HG03571 (cell line): ENCODE results near the gene PBRM1.

Source experiments
- ATAC-seq: cut with Tn5 transposase; IDR thresholded peaks from one replicate; pipeline ENCODE4 v1.9.1; 2021; ENCODE audit not compliant: unreplicated experiment

The PBRM1 gene

DNA sequence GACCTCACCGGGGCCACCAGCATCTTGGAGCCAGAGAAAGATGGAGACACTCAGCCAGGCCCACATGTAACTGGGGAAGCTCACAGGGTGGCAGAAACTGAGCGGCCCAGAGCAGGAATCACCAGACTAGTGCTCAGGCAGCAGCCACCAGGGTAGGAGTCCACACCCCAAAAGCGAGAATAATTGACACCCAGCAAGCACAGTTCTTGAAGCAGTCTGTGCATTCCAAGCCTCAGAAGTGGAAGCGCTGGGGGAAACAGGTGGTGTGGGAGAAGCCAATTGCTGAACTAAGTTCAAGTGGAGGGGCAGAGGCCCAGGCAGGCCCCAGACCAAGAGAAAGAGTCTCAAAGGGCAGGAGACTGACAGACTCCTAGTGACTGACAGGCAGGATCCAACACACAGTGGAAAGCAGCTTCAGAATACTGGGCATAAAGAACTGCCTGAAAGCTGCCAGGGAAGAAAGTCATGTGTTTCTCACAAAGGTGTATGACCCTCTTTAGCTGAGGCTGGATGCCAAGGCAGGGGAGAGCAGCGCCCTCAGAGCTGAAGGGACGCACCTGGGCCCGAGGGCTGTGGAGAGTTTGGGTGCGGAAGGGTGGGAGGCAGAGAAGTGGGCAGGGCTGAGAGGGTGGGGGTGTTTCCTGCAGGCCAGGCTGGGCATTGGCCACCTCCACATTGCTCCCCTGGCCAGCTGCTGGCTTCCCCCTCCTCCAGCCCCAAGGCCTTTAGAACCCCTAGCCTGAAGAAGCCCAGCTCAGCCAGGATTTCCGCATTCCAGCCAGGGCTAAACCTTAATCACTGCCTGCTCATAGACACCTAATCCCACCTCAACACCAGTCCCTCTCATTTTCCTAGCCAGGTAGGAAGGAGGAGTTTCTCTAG is 159.8 kb downstream of the PBRM1 start:
- ATAC-seq: no peak

DNA sequence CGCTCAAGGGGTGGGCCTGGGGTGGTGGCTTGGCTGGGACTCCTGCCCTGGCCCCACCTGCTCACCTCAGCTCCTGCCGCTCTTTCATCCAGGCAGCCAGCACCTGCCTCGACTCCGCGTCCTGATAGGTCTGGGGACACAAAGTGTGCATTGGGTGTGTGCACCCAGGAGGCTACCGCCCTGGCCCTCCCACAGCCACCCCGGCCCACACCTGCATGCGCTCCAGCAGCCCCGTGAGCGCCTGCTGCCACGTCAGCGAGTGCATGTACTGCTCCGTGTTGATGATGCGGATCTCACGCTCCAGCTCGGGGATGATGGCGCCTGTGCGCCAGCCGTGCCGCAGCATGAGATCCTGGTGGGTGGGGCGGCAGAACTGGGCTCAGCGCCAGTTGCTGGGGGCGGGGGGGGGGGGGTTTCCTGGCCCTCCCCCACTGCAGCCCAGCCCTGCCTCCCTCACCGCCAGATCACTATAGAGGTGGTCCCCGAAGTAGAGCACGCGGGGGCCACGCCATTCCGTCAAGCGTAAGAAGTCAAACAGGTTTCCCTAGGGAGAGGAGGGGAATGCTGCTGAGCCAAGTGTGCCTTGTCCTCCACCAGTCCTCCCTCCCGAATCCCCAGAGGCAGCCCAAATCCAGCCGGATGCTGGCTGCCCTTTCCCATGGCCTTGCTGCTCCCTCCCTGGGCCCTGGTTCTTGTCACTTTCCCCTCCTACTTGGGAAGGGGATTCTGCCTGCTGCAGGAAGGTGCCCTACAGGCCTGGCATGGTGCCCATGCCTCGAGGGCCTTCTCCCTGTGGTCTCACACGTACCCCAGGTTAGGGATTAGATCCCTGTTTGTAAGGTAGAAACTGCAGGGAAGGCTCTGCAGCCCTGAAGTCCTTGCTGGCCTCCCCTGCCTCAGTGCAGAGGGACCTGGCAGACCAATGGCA is 160.7 kb downstream of the PBRM1 start:
- ATAC-seq: no peak

DNA sequence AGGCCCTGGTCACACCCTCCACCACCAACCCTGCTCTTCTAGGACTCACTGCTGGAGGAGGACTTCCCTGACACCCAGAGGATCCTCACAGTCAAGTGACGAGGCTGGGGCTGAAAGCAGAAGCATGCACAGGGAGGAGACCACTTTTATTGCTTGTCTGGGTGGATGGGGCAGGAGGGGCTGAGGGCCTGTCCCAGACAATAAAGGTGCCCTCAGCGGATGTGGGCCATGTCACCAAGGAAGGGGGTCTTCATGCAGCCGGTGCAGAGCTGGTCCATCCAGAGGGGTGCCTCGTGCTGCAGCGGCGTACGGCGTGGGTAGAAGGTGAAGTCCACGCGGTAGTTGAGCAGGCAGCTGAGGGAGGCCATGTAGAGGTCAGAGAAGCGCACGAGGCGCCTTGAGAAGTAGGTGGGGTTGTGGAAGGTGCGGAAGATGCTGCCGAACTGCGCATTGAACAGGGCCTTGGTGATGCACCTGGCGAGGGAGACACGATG is 161.4 kb downstream of the PBRM1 start:
- ATAC-seq: no peak

DNA sequence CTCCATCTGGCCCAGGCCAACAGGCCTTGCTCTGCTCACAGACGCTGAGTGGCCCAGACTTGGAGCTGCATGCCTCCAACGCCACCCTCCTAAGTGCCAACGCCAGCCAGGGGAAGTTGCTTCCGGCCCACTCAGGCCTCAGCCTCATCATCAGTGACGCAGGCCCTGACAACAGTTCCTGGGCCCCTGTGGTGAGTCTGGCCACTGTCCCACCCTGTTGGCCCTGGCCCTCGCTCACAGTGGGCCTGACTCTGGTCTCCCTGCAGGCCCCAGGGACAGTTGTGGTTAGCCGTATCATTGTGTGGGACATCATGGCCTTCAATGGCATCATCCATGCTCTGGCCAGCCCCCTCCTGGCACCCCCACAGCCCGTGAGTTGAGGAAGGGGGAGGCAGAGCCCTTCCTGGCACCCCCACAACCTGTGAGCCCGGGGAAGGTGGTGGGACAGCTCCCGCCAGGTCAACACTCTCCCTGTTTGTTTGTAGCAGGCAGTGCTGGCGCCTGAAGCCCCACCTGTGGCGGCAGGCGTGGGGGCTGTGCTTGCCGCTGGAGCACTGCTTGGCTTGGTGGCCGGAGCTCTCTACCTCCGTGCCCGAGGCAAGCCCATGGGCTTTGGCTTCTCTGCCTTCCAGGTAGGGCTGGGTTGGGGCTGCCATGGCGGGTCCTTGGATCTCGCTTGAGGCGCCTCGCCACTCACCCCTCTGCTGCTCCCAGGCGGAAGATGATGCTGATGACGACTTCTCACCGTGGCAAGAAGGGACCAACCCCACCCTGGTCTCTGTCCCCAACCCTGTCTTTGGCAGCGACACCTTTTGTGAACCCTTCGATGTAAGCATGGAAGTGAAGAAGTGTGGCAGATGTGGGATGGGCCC is 162.1 kb downstream of the PBRM1 start:
- no peak for ATAC-seq

DNA sequence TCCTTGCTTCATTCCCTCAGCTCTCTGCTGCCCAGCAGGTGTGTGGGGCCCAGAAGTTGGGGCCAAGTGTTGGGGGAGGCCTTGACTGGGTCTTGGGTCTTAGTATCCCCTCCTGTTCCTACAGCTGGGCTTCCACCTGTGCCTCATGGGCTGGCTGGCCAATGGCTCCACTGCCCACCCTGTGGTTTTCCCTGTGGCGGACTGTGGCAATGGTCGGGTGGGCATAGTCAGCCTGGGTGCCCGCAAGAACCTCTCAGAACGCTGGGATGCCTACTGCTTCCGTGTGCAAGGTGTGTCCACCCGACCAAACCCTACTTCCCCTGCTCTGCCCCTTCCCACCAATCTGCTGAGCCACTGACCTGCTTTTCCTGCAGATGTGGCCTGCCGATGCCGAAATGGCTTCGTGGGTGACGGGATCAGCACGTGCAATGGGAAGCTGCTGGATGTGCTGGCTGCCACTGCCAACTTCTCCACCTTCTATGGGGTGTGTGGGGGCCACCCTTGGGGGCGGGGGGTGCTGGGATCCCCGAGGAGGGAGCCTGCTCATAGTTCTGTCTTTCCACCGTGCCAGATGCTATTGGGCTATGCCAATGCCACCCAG is 163.0 kb downstream of the PBRM1 start:
- ATAC-seq: no peak

DNA sequence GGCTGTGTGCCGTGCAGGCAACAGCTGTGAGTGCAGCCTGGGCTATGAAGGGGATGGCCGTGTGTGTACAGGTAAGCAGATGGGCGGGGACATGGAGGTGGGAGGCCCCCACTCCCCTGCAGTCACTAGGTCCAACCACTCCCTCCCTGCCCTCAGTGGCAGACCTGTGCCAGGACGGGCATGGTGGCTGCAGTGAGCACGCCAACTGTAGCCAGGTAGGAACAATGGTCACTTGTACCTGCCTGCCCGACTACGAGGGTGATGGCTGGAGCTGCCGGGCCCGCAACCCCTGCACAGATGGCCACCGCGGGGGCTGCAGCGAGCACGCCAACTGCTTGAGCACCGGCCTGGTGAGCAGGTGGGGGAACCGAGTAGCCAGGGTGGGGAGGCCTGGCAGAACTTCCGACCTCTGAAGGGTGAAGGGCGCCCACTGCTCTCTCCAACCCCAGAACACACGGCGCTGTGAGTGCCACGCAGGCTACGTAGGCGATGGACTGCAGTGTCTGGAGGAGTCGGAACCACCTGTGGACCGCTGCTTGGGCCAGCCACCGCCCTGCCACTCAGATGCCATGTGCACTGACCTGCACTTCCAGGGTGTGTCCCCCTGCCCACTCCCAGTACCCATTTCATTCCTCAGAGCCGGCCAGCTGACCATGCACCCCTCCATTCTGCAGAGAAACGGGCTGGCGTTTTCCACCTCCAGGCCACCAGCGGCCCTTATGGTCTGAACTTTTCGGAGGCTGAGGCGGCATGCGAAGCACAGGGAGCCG is 163.6 kb downstream of the PBRM1 start:
- ATAC-seq: no peak

DNA sequence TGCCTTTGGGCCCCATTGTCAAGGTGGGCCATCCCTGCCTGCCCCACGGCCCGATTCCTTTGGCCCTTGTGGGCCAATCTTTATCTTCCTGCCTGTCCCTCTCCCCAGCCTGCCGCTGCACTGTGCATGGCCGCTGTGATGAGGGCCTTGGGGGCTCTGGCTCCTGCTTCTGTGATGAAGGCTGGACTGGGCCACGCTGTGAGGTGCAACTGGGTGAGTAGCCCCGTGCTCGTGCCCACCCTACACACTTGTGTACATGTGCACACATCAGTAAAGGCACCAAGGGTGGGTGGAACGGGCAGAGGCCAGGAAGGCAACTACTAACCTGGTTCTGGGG is 164.3 kb downstream of the PBRM1 start:
- no peak for ATAC-seq

DNA sequence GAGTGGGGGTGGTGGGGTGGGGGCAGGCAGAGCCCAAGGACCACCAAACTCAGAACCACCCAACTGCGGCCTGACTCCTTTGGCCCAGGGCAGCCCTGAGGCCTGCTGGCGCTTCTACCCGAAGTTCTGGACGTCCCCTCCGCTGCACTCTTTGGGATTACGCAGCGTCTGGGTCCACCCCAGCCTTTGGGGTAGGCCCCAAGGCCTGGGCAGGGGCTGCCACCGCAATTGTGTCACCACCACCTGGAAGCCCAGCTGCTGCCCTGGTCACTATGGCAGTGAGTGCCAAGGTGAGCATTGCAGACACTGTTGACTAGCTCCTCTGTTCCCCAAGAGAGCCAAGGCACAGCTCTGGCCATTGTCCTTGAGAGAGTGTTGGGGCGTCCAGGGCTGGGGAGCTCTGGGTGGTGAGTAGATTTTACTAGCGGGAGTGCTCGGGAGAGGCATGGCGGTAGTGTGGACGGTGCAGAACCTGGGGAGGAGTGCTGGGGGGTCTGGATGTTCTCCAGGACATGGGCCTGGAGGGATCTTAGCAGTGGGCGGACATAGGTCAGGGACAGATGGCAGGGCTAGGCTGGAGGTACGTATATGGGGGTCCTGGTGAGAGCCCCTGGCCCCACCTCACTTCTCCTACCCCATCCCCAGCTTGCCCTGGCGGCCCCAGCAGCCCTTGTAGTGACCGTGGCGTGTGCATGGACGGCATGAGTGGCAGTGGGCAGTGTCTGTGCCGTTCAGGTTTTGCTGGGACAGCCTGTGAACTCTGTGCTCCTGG is 164.8 kb downstream of the PBRM1 start:
- no peak for ATAC-seq

DNA sequence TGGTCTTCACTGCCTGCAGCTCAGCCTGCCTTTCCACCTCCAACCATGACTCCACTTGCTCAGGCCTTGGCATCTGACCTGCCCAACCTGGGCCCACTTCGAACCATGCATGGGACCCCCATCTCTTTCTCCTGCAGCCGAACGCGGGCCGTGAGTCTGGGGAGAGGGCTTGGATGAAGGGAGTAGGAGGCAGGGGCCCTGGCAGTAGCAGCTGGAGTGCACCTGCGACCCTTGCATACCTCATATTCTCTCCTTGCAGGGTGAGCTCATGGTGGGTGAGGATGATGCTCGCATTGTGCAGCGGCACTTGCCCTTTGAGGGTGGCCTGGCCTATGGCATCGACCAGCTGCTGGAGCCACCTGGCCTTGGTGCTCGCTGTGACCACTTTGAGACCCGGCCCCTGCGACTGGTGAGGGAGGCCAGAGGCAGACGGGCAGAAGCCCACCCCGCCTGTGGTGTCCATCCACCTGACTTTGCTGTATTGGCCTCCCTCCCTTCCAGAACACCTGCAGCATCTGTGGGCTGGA is 165.5 kb downstream of the PBRM1 start:
- no peak for ATAC-seq

DNA sequence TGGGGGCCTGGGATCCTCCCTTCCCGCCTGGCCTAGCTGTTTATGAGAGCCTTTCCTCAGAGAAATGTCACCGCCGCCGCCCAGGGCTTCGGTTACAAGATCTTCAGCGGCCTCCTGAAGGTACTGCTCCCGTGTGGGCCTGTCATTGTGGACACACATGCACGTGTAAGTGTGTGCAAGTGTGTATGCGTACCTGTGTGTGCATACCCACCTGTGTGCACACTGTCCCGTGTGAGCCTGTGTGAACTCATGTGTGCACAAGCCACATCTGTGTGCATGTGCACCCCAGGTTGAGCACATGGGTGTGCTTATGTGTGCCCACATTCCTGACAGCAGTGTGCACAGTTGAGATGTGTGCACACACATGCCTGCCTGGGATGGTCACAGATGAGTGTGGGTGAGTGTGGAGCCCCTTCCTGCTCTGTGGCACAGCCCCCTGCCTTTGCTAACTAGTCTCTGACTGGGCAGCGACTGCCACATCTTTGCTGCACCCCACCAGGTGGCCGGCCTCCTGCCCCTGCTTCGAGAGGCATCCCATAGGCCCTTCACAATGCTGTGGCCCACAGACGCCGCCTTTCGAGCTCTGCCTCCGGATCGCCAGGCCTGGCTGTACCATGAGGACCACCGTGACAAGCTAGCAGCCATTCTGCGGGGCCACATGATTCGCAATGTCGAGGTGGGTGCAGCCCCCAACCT is 166.1 kb downstream of the PBRM1 start:
- ATAC-seq: no peak

DNA sequence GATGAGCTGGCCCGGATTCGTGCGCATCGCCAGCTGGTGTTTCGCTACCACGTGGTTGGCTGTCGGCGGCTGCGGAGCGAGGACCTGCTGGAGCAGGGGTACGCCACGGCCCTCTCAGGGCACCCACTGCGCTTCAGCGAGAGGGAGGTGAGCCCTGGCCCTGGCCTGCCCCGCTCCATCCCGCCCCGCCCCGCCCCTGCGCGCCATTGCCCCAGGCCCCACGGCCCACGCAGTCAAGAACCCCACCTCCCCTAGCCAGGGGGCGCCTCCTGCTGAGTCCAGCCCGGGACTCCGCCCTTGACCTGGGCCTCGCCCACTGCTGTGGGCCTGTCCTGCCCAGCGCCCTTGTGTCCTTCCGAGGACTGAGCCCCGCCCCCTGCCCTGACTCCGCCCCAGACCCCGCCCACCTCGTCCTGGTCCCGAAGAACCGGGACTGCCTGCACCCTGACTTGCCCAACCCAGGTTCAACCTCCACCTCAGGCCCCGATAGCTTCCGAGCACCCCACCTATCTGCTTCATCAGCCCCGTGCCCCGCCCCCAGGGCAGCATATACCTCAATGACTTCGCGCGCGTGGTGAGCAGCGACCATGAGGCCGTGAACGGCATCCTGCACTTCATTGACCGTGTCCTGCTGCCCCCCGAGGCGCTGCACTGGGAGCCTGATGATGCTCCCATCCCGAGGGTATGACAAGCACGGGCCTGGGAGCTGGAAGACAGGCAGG is 166.8 kb downstream of the PBRM1 start:
- no peak for ATAC-seq

DNA sequence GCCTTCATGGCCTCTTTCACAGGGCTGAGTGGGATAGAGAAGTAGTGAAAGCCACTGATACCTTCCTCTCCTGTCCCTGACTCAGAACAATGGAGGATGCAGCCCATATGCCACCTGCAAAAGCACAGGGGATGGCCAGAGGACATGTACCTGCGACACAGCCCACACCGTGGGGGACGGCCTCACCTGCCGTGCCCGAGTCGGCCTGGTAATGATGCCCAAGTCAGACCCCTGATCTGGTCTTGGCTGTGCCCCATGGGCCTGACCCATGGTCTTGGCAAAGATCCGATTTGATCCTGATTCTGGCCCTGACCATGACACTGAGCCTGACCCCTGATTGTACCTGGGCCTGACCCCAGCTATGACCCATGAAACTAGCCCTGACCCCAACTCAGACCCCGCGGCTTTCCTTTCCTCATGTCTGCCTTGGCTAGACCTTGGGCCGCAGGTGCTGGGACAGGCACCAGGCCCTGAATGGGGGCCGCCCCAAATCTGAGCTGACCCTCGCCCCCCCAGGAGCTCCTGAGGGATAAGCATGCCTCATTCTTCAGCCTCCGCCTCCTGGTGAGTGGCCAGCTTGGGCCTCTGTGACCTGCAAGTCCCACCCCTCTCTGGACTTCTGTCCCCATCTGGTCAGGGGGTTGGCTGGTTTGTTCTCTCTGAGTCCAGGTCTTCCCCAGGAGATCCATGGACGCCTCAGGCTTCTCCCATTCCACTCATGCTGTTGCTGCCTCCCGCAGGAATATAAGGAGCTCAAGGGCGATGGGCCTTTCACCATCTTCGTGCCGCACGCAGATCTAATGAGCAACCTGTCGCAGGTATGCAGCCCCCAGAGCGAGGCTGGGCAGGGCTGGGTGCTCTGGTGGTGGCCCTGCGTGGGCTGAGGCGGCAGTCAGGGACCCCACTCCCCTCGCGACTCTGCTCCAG is 167.7 kb downstream of the PBRM1 start:
- ATAC-seq: no peak

DNA sequence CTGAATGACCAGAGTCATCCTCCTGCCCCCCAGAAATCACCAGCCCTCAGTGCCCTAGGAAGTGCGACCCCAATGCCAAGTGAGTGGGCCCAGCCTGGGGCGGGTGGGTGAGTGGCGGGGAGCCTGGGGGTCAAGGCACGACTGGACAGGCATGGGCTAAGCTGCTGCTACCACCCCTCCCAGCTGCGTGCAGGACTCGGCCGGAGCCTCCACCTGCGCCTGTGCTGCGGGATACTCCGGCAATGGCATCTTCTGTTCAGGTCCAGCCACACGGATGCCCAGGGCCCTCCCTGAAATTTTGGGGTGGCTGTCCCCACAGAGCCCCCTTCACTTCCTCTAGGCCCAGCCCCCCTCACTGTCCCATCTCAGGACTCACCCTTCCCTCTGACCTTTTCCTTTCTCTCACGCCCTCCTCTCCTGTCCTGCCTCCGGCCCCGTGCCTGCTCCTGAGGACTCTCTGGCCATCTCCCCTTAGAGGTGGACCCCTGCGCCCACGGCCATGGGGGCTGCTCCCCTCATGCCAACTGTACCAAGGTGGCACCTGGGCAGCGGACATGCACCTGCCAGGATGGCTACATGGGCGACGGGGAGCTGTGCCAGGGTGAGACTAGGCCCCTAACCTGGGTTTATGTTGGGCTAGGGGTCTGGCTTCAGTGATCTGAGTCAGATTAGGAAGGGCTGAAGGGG is 169.1 kb downstream of the PBRM1 start:
- no peak for ATAC-seq

DNA sequence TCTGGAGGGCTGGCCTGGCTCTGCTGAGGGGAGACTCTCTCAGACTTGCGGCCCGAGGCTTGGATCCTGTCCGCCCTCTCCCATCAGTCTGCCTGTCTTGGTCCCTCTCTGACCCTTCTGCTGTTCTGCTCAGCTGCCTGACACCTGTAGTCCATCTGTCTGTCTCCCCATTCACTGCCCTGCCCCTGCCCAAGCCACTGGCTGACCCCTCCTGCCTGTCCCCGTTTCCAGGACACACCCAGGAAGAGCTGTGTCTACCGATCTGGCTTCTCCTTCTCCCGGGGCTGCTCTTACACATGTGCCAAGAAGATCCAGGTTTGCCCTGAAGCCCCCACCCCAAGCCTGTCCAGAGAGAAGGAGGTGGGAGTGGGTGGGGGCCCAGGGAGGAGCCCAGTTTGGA is 170.5 kb downstream of the PBRM1 start:
- ATAC-seq: no peak

DNA sequence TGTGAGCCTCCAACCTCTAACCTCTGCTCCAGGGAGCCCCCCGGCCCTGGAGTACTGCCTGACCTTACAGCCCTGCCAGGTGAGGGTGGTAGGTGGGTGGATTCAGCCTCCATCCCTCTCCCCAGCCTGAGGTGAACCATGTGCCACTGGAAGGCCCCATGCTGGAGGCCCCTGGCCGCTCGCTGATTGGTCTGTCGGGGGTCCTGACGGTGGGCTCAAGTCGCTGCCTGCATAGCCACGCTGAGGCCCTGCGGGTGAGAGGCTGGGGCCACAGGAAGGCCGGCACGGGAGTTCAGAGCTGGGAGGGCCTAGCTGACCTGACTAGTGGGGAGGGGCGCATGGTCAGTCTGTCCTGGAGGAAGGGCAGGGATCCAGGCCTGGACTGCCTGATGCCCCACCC is 171.1 kb downstream of the PBRM1 start:
- no peak for ATAC-seq

DNA sequence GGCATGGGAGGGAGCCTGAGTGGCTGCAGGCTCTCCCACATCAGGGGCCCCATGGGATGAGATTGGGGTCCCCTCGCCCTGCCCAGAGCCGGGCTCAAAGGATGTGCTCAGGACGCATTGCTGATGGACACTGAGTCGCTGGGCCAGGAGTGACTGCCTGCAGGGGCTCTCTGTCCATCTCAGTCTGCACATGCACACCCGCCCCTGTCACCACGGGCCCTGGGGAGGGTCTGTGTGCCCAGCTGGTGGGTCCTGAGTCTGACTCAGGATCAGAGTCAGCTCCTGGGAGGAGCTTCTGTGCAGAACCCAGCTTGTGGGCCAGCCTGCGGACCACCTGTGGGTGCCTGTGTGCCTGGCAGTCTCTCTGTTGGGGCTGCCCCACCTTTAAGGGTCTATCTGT is 172.4 kb downstream of the PBRM1 start:
- ATAC-seq: no peak
